SIG-M5 (cell line): Measurements from ENCODE around the gene FHOD3.

Source experiments
- DNase-seq: peaks from one replicate; lab custom pipeline; 2025; lab: John Stamatoyannopoulos, UW

The FHOD3 gene

DNA sequence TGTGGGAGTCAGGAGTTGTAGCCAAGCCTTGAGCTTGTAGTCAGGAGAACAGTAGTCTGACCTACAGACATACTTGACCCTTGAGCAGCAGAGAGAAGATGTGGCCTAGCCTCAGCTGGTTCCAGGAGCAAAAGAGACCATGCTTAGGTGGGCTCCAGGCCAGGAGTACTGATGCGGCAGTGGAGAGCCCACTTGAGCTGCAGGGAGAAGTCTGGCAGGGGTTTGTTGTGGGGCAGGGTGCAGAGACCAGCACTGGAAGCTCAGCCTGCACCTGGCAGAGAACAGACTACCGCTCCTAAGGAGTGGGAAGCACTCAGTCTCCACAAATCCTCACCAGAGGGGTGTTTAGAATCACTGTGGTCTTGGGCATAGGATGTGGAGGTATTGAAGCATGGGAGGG, 333.4 kb downstream of the FHOD3 start:
- DNase-seq: no peak

DNA sequence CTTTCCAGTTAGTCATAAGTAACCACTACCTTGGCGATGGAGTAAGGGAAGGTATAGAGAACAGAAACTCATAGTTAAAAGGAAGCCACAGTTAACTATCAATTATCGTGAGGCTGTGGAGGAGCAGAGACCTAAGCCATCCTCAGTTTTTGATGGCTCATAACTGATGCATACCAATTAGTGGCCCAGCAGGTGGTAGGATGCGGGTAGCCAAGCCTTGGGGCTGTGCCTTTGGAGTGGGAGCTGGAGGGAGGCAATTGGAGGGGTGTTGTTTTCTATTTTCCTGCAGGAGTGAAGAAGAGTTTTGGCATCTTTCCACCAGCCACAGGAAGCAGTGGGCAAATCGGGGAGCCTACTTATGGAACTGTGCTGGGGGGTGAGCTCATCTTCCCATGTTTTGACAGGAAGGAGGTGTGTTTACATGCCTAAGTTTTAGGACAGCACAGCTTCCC, 336.5 kb downstream of the FHOD3 start:
- DNase-seq: no peak

DNA sequence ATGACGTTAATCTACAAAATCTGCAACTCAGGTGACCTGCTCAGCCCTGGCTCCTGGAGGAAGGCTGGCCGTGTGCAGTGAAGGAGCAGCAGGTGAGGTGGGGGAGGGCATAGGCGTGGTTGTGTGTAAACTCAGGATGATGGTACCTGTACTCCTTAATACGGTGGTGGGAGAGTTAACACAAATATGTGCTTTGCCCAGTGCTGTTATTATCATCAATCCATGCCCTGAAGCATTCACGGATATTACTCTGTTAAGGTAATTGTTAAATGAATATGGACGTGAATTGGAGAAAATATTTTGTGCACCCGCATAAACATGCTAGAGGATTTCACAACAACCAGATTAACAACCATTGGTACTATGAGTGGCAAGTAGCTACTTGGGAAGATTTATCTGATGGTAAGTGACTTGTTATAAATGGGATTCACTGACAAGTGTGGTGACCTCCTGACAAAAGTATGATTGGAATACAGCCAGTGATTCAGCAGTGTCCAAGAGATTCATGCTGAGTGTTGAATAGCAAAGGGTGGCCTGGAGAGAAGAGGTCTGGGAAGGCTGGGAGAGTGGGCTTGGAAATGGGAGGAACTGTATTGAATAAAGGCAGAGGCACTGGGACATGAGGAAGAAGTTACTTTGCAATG, 337.2 kb downstream of the FHOD3 start:
- DNase-seq: no peak

DNA sequence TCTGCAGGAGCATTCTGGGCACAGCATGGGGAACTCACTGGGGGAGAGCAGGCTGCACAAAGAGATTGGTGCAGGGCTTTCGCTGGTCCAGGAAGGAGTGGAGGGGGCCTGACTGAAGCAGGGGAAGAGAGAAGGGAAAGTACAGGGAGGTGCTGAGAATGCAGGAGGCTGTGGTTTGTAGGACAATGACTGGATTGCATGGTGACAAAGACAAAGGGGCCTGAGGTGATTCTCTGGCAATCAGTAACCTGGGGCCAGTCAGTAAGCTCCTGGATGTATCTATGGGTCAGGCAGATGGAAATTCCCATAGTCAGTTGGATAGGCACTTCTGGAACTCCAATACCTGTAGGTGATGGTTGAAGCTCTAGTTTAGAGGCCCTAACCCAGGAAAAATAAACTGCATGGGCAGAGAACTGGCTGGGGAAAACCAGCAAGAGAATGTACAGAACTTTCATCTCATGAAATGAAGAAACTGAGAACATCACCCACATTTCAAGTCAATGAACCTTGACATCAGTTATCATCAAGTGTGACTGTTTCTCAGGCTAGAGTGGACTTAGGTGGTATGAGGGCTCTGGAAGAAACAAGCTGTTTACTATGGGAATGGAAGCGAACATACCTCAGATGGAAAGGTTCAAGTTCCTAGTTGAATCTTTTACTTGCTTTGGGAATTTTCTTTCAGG, 338.0 kb downstream of the FHOD3 start:
- no peak for DNase-seq

DNA sequence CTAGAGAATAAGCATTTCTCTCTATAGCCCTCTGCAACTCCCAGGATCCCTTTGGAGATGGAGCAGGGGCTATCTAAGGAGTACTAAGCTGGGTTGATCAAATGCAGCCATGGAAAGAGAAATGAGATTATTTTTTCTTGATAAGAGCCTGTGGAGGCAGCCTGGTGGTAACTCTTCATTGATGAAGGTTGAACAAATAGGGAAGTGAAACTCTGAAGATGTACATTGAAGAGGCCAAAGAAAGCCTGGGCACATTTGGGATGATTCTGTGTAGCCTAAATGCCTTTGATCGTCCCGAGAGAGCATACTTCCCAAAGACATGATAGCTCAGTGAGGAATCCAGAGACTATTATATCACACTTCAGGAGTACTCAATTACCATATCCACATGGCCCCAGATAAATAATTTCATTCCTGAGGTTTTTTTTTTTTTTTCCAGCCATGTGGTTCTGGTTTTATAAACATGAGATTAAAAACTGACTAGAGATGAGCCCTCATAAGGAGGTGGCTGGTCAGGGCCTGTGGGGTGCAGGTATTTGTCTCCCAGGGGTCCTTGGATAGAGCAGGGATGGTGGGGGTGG, 338.8 kb downstream of the FHOD3 start:
- DNase-seq: no peak

DNA sequence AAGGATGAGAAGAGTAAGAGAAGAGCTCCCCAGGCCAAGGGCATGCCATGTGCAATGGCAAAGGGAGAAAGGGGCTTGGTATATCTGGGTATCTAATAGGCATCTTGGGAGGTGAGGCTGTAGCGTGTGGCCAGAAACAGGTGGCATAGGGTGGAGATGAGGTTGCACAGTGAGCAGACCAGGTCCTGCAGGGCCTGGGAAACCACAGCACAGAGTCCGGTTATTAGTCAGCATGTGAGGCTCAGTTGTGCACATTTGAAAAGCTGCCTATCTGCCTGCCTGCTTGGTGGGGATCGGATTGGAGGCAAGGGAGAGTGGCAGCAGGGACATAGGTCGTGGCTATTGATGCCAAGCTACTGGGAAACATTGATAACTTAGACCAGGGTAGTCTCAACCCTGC, 340.7 kb downstream of the FHOD3 start:
- DNase-seq: no peak

DNA sequence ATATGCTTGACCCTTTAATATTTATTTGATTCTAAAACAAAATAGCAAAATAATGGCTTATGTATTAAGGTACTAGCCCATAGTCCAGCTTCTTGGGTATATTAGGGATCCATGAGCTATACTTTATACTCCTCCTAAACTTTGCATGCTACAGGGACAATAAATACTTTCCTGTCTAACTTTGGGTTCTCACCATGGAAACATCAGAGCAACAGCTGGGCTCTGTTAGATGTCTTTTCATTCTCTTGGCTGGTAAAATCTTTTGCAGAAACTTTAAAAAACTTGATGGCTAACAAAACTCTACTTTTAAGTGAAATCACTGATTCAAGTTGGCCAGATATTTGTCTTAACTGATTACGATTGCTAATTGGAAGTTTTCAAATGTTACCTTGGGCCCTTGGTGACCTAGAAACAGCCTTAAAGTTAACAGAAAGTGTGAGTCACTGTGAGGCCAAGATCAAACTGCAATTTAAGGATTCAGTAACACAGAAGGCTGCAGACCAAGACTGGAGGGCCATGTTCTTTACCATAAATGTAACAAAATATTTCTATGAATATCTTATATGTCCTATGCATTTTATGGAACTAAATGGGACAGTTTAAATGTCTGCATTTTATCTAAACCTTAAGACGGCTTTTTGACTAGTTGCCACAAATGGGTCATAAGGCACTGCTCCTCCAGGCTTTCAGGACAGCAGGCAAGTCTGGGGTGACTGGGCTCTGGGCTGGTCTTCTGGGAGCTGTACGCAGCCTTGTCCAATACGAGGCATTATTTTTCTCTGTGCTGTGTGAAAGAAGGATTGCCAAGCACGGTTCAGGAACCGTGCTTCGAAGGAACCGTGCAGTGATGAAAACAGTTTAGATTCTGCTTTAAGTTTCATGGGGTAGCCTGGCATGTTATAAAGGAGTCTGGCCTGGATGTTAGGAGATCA, 342.8 kb downstream of the FHOD3 start:
- no peak for DNase-seq

DNA sequence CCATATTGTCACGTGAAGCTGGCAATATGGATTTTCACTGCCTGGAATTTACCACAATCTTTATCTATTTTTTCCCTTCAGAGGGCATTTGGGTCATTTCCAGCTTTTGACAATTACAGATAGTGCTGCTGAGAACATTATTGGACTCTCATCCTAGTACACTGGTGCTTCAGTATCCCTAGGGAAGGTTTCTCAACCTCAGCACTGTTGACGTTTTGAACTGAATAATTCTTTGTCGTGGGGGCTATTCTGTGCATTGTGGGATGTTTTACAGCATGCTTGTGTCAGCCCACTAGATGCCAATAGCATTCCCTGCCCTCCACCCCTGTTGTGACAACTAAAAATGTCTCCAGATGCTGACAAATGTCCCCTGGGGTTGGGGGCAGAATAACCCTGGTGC, 345.5 kb downstream of the FHOD3 start:
- no peak for DNase-seq

DNA sequence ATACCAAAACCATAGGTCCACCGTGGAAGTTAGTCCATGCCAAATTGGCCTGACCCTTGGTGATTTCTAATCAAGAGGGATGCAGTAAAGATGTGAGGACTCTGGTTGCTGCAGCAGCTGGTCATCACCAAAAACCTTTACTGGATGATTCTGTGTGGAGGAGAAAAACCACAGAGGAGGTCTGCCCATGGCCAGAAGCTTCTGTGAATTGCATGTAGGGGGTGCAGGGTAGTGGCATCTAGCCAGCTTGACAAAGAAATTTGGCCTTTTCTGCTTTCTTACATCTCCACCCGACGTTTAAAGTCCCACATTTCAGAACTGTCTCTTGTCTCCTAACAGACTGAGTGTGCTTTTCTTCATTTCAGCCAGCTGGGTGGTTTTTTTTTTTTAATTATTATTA, 351.3 kb downstream of the FHOD3 start:
- no peak for DNase-seq

DNA sequence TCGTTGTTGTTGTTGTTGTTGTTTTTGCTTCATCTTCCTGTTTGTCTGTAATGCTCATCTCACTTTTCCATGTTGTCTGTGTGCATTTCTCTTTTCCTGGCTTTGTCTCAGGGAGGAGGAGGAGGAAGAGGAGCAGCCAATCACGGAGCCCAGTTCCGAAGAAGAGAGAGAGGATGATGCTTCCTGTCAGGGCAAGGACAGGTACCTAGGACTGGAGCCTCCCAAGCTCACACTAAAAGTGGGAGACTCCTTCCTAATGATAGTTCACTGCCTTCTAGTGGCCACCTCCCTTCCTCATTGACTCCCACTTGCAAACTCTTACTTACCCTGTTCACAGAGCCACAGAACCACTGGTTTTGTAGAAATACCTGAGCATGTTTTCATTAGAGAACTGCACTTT, 351.7 kb downstream of the FHOD3 start:
- no peak for DNase-seq

DNA sequence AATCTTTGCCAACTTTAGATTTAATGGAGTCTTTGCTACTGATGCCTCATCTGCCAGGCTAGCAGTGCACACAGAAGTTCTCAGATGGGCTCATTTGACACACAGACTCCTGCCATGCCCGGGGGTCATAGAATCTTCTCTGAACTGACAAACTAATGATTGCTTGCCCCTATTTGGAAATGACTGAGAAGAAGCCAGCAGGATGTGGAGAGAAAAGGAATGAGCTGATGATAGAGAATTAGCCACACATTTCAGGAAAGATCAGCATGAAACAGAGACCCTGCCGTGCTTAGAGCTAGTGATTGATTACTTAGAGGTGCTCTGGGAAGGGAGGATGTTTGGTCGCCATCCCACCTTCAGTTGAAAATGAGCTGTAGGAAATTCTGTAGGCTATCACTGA, 352.8 kb downstream of the FHOD3 start:
- DNase-seq: no peak

DNA sequence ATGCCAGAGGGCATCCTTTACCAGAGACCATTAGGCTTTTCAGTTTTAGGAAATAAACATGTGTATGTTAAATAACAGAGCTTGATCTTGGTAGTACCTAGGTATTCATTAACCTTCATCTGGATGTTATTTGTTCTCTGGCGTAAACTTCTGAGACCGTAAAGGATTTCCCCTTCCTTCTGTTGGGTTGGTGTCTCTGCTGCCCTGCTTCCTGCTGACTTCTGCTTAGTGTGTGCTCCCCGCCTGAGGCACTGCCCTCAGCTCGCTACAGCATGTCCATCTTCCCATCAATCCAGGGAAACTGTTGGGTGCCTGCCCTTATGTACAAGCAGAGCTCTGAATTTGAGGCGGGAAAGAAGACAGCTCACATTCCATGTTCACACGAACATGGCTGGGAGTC, 353.4 kb downstream of the FHOD3 start:
- DNase-seq: no peak

DNA sequence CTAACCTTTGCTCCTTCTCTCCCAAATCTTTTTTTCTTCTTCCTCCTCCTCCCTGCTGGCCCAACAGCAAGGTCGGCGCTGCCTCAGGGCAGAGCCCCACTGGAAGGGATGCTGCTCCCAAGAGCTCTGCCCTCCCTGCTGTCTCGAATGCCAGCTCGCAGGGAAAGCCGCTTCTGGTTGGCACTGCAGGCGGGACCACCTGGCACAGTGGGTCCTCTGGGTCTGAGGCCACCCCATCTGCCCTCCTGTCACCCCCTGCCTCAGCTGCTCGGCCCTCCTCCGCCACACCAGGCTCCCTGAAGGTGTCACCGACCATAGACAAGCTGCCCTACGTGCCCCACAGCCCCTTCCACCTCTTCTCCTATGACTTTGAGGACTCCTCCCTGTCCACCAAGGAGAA, 355.0 kb downstream of the FHOD3 start:
- DNase-seq: no peak

DNA sequence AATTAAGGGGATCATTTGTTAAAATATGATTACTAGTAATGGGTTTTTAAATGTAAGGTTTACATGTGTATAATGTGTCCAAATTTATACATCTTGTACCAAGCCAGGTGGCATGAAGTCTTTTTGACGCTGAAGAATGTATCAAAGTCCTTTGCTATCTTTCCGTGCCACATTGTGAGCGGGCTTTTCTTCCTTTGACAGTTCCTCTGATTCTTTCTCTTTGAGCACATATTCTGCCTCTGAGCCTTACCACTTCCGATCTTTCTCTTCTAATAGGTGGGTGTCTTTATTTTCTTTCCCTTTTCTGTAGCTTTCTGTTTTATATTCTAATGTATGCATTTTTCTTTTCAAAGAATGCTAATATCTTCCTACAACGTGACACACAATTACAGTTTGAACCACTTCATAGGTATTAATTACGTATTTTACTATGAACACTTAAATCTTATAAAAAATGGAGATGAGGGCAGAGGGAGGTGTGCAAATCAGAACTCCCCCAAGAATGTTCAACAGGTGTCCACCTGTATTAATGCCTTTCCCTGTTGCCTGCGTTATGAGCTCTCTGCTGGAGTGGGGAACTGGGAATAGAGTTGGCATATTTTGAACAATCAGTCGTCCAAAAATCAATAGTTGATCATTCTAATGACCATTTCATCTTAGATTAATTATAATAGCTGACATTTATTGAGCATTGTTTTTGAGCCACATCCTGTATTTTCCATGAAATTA, 355.8 kb downstream of the FHOD3 start:
- no peak for DNase-seq

DNA sequence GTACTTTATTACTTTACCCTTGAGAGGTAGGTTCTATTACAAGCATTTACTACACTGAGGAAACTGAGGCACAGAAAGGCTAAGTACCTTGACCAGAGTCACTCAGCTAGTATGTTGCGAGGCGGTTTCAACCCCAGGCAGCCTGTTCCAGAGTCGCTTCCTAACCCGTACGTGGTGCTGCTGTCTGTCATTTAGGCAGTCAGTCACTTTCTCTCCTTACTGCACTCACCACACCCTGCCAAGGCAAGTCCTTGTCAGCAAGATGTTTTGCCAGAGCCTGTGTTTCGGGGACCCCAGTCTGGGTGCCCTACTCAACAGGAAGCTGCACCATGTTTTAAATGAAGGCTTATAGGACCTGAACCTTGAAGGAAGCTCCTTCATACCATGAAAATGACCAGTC, 356.4 kb downstream of the FHOD3 start:
- DNase-seq: no peak

DNA sequence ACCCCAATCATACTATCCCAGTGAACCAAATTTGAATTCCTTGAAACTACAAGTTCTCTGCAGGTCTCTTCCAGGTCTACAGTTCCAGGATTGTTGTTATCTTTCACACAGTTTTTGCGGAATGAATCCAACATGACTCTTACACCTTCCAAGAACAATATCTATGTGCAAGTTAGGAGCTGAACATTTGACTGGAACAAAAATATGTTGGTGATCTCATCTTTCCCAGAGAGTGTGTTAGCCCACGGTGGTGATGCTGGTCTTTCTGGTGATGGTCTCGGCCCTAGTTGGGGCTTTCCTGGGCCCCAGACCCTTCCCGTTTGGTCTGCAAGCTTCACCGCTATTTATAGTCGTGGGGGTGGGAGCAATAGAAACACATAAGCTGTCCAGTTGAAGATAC, 357.6 kb downstream of the FHOD3 start:
- DNase-seq: no peak

DNA sequence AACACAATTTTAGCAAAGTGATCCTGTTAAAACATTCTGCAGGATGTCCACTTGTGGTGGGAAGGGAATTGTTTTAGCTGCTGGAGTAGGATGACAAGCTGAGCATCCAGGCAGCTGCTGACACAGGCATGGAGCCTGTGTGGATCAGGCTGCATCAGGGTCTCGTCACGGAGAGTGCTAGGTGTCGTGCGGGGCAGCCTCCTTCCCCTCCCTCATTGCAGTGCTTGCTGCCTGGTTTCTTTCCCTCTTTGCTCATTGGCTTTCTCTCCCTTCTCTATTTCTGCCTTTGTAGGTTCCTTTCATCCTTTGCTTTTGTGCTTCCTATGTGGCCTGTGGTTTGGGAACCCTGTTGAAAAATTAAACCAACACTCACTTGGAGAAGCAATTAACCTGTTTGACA, 358.4 kb downstream of the FHOD3 start:
- DNase-seq: no peak

DNA sequence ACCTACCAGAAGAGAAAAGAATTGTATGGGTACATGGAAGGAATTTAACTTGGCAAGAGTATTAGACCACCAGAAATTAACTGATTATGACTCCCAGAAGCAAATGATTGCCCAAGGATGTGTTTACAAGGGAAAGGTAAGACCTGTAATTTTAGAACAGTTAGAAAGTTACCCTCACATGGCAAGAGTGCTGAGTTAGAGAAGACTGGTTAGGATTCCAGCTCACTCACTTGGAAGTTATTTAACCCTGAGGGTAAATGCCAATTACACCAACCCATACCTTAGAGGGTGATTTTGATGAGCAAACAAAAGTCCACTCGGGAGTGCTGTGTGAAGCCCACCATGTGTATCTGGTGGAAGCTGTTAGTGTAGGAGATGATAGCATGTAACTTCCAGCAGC, 361.1 kb downstream of the FHOD3 start:
- DNase-seq: no peak

DNA sequence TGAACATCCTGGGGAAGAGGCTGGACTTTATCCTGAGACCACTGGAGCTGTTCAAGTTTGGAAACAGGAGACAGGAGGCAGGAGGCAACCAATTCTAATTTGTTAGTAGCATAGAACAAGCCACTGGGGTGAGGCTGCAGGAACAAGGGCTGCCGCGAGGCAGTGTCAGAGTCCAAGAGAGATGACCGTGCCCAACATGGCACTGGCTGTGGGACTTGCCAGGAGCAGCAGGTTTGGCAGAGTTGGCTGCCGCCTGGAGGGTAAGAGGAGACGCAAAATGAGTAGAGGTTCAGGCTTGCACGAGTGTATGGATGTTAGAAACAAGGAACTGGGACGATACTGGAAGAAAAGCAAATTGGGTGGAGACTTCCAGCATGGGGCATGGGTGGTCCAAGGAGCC, 362.8 kb downstream of the FHOD3 start:
- no peak for DNase-seq

DNA sequence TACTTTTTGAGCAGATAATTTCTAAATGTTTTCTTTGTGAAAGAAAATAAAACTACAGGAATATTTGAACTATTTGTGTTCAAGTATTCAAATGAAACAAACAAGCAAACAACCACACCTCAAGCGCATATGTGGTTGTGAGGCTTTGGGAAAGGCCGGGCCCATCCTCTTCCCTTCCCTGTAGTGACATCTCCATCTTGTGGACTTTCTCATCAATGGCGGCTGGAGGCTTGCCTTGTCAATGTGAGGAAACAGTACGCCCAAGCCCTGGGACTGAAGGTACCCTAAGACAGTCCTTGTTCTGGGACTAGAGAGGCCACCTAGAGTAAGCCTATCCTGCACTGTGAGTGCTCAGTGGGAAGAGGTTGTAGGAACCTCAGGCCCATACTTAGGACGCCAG, 364.5 kb downstream of the FHOD3 start:
- no peak for DNase-seq

DNA sequence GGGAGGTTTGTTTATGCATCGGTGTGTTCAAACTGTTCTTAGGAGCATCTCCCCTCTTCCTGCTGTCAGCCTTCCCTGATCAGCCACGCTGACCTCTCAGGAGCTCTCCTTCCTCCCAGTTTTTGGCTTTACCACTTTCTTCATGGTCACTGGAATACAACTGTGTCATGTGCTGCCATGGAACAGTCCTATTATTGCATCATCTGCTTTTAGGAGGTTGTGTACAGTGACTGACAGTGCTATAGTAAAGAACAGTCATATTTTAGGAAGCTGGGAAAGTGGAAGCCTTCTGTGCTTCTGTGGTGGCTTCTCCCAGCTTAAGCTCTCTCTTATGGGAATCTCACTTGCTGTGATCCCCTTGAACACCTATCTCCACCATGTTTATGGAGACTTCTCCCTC, 365.8 kb downstream of the FHOD3 start:
- no peak for DNase-seq

DNA sequence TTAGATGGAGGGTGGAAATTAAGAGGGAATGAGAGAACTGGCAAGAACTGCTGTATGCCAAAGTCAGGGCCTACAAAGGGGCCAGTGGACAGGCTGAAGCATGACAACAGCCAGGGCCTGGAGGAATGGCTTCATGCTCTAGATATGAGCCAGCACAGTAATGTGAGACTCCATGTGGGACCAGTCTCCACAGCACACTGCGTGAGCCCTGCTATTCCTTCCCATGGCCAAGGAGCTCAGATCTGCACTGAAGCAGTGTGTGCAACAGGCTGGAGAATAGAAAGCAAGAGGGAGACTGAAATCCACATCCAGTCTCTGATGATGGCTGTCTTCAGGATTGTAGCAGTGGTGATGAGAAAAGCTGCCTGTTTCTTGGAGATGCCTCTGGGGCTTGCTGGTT, 368.4 kb downstream of the FHOD3 start:
- DNase-seq: no peak
